H1 (cell line): ENCODE measurements around the gene DISP3.

Experiments
- BRCA1 ChIP-seq: IDR thresholded peaks from 2 replicates; pipeline ENCODE4 v1.6.1; 2012; ENCODE audit warnings: low read depth, low read length, improper control_type of control experiment
- CHD1 ChIP-seq: IDR thresholded peaks from 2 replicates; pipeline ENCODE4 v1.6.1; 2012; ENCODE audit warnings: low read depth, low read length, improper control_type of control experiment
- CTCF ChIP-seq, 3 experiments: IDR thresholded peaks; 1 replicate in 2 of 3; 2 replicates in 1 of 3; pipeline versions ENCODE4 v1.5.1 to v1.6.1; 2011; ENCODE audit warnings: low read length in 3 of 3, mild to moderate bottlenecking in 3 of 3, inconsistent platforms in 2 of 3, low read depth in 1 of 3, moderate library complexity in 1 of 3; ENCODE audit not compliant: insufficient read depth in 1 of 3; ENCODE audit errors: control extremely low read depth in 1 of 3
- EGR1 ChIP-seq: IDR thresholded peaks from 2 replicates; pipeline ENCODE4 v1.6.1; 2011; ENCODE audit warnings: low read depth, low read length, borderline replicate concordance
- KDM5A ChIP-seq: fragments of 200-600 bp; IDR thresholded peaks from 2 replicates; pipeline ENCODE4 v1.7.1; 2012; ENCODE audit warnings: mild to moderate bottlenecking, low read length, inconsistent platforms, mixed read lengths
- PHF8 ChIP-seq: fragments of 200-600 bp; sonication (generic); conservative IDR thresholded peaks from 2 replicates; pipeline ENCODE4 v1.7.1; 2012; ENCODE audit warnings: low read depth, mild to moderate bottlenecking, inconsistent platforms, low read length, moderate library complexity
- POLR2A ChIP-seq, 2 experiments: IDR thresholded peaks; 1 replicate in 1 of 2; 2 replicates in 1 of 2; pipeline ENCODE4 v1.6.1; 2011; ENCODE audit warnings: low read depth in 2 of 2, low read length in 2 of 2, mild to moderate bottlenecking in 2 of 2; ENCODE audit errors: control extremely low read depth in 1 of 2
- POLR2AphosphoS5 ChIP-seq: IDR thresholded peaks from 2 replicates; pipeline ENCODE4 v1.6.1; 2011; ENCODE audit warnings: low read depth, low read length
- RAD21 ChIP-seq, 2 experiments: IDR thresholded peaks in 1 of 2; conservative IDR thresholded peaks in 1 of 2; 2 replicates each; pipeline ENCODE4 v1.6.1; 2011; ENCODE audit warnings: low read depth in 2 of 2, low read length in 2 of 2, improper control_type of control experiment in 1 of 2, inconsistent platforms in 1 of 2, mild to moderate bottlenecking in 1 of 2, moderate library complexity in 1 of 2
- RFX5 ChIP-seq: IDR thresholded peaks from 2 replicates; pipeline ENCODE4 v1.6.1; 2011; ENCODE audit warnings: low read depth, low read length, improper control_type of control experiment, borderline replicate concordance
- RXRA ChIP-seq: IDR thresholded peaks from 2 replicates; pipeline ENCODE4 v1.6.1; 2011; ENCODE audit warnings: low read depth, mild to moderate bottlenecking, low read length, moderate library complexity; ENCODE audit not compliant: insufficient read depth
- YY1 ChIP-seq: IDR thresholded peaks from 2 replicates; pipeline ENCODE4 v1.6.1; 2011; ENCODE audit warnings: low read depth, mild to moderate bottlenecking, low read length

- TF ChIP-seq CTCF (IDR thresholded peaks at IDR 0.05; ENCODE audit: control extremely low read depth in 1 of 3, insufficient read depth in 1 of 3, low read depth in 1 of 3, low read length in 3 of 3) (no peak), POLR2A (IDR thresholded peaks at IDR 0.05; ENCODE audit: control extremely low read depth in 1 of 2, low read depth in 2 of 2, low read length in 2 of 2) (no peak), RAD21 (IDR thresholded peaks at IDR 0.05 in 1 of 2, conservative IDR thresholded peaks at IDR 0.05 in 1 of 2; ENCODE audit: low read depth in 2 of 2, low read length in 2 of 2) (no peak), RXRA (no peak), POLR2AphosphoS5 (no peak), EGR1 (no peak), RFX5 (no peak), YY1 (no peak), BRCA1 (no peak), CHD1 (no peak), PHF8 (no peak), KDM5A (no peak)
These were observed 45.0 kb downstream of the DISP3 start for GRCh38 chr1:11523746-11524464.
